Measurements from ENCODE around the gene ERC1.
"Not testable (repeated sequence)": the region's sequence is repeated elsewhere in the genome, so short reads cannot be mapped to it uniquely, and the experiment has no call there.

ERC1 gene

DNA sequence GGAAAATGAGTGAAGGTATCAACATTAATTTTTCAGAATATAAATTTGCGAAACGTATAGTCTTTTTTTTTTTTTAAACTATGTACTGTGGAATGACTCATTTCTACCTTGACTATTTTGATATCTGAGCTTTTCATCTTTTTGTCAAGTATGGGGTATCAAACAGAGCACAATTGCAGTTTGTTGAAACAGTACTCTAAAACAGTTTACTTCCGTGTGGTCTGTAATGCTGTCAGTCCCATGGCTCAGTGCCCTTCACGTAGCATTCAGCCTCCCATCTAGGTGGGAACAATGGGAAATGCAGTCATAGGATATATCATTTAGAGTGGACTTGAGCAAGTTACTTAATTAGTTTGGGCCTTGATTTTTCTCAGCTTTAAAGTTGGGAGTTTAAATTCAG lies 139.5 kb downstream of the ERC1 start:
- DNase-seq = no peak

DNA sequence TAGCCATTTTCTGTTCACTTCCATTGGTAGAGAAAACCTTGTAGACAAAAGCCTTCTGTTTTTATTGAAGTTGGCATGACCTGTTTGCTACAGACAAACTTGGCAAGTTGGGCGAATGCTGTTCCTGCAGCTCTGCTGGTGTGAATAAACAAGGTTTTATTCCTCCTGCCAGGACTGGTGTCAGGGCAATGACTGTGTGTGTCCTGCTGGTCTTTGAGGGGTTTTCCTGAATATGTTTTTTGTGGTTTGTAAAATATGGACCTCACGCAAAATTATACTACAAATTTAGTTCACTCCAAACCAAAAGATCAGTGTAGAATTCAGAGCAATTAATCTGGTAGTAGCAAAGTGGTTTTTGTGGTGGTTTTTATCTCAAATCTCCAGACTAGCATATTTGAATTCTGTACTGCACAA lies 140.8 kb downstream of the ERC1 start:
- DNase-seq = no peak

DNA sequence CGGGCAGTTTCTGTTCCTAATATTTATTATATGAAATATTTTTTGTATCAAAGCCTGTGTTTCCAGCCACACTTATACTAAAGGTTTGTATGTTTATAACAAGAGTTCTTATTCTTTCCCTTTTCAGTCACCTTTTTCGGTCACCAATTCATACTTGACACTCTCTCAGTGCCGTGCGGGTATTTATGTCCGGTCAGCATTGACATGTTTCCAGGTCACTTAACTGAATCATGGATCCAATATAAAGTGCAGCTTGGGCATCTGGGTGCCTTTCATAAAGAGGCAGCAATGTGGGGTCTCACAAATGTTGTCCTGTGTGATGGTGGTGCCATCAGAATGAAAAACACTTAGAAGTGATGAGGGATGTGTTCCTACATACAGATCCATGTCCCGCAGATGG lies 141.3 kb downstream of the ERC1 start:
- no peak for DNase-seq

DNA sequence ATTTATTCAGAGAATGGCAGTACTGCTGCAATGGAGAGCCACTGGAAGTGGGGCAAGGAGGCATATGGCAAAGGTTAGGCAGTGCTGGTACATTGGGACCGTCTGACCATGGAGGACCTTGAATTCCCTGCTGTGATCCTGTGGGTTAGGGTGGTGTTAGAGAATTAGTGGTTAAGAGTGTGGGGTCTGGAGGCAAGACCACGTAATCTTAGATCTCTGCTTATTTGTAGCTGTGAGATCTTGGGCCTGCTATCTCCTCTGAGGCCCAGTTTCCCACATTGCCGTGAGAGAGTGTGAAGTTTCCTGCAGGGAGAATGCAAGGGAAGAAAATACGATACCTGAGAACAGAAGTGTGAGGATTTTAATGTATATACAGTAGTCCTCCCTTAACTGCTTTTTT lies 147.7 kb downstream of the ERC1 start:
- no peak for DNase-seq

DNA sequence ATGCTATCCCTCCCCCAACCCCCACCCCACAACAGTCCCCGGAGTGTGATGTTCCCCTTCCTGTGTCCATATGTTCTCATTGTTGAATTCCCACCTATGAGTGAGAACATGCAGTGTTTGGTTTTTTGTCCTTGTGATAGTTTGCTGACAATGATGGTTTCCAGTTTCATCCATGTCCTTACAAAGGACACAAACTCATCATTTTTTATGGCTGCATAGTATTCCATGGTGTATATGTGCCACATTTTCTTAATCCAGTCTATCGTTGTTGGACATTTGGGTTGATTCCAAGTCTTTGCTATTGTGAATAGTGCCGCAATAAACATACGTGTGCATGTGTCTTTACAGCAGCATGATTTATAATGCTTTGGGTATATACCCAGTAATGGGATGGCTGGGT lies 155.7 kb downstream of the ERC1 start:
- not testable (repeated sequence) for DNase-seq

DNA sequence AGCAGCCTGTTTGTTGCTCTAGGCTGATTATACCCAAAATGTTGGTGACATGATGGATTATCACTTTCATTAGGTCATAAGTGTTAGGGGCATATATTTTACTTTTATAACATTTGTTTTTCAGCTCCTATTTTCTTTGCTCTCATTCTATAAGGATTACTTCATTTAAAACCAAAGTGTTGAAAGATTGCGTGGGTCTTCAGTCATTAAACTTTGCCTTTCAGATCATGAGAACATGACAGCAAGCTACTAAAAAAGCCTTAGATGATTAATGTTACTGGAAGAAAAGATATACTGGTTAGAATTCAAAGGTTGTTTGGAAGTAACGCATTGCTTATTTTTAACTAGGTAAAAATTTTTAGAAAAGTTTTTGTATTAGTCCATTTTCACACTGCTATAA lies 156.8 kb downstream of the ERC1 start:
- no peak for DNase-seq

DNA sequence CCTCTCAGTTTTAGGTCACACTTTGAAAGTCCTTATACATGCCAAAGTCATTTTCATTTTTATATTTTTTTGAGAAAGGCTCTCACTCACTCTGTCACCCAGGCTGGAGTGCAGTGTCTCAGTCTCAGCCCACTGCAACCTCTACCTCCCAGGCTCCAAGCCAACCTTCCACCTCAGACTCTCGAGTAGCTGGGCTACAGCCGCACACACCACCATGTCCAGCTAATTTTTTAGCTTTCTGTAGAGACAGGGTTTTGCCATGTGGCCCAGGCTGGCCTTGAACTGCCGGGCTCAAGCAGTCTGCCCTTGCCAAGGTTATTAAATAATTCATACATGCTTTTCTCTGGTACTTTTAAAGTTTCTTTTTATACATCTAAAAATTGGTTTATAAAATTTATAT lies 166.0 kb downstream of the ERC1 start:
- DNase-seq = no peak

DNA sequence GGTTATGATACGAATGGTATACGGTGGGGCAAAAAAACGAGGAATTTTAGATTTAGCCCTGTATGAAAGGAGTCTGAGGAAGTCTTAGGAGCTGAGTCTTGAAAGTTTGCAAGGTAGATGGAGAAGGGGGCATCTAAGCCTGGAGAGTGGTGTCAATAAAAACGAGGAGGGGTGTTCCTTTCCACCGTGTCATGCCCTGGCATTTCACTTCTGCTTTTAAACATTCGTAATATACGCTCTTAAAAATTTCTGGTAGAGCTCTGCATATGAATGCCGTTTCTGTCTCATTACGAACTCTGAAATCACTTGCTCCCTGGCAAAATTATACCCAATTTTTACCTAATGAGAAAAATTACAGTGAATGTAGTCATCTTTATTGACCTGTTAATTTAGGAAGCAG lies 170.2 kb downstream of the ERC1 start:
- no peak for DNase-seq

DNA sequence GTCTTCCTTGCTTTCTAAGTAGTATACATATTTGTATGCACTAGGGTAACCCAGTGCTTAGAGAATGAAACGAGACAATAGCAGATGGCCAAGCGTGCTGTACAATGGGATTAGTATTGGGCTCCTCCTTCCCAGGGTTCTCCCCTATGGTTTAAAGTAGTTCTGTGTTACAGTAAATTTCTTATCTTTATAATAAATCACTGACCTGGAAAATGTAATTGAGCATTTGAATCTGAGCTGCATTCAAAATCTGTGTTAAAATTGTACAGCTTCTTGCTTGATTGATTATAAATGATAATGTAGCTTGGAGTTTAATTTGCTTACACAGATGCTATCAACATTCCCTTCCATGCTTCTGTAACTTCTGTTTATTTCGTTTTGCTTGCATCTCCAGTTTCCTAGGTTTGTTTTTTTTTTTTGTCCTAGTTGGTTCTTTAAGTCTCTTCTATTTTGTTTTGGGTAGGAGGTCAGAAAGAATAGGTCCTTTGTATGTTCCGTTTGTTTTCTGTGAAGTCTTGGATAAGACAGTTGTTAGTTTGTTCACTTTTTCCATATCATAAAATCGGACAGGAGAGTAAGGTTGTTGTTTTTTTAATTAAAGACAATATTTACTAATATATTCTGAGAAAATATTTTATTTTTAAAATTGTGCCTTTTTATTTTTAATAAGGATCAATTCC lies 171.2 kb downstream of the ERC1 start:
- DNase-seq = no peak

DNA sequence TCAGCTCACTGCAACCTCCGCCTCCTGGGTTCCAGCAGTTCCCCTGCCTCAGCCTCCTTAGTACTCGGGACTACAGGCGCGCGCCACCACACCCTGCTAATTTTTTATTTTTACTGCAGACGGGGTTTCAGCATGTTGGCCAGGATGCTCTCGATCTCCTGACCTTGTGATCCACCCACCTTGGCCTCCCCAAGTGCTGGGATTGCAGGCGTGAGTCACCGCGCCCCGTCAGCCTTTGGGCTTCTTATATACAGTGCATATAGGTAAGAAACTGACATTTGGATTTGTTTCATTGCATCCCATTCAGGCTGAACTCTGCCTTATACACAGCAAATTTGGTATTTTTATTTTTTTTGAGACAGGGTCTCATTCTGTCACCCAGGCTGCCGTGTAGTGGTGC lies 176.8 kb downstream of the ERC1 start:
- DNase-seq = no peak

DNA sequence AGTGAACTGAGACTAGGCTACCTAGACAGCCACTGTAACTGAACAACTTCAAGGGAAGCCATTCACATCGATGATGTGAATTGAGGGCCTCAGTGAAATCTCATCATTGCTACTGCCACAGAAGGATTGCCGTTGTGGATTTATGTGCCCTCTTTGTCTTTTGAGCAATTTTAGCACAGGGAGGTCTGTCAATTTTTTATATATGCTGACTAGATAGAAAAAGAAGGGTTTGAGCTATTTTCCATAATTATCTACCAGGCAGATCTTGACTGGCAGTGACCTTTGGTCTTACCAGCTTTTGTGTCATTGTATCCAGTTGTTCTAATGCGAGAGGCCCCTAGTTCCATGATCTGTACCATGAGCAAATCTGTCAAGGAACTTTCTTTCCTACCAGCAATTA lies 179.4 kb downstream of the ERC1 start:
- no peak for DNase-seq

DNA sequence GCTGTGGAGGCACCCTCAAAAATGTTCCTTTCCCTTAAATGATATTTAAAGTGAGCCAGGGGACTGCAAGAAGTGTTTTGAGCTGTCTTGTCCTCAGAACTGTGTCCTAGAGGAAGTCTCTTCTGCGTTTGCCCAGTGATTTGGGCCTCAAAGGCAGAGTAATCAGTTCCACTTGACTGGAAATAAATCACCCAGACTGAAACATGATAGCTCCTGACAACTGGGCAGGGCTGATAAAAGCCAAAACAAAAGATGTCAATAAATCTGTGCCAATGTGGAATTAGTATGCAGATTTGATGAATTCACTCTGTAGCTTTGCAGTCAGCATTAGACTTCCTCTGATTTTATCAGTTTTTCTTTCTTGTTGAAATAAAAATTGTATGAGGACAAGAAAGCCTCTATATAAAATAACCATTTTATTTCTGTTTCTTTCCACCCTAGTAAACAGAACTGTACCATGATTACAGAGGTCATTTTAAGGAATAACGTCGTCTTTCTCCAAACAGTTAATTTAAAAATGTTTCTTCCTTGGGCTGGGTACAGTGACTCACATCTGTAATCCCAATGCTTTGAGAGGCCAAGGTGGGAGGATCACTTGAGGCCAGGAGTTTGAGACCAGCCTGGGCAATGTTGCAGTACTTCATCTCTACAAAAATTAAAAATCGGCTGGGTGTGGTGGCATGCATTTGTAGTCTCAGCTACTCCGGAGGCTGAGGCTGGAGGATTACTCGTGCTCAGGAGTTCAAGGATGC lies 180.8 kb downstream of the ERC1 start:
- DNase-seq = no peak

DNA sequence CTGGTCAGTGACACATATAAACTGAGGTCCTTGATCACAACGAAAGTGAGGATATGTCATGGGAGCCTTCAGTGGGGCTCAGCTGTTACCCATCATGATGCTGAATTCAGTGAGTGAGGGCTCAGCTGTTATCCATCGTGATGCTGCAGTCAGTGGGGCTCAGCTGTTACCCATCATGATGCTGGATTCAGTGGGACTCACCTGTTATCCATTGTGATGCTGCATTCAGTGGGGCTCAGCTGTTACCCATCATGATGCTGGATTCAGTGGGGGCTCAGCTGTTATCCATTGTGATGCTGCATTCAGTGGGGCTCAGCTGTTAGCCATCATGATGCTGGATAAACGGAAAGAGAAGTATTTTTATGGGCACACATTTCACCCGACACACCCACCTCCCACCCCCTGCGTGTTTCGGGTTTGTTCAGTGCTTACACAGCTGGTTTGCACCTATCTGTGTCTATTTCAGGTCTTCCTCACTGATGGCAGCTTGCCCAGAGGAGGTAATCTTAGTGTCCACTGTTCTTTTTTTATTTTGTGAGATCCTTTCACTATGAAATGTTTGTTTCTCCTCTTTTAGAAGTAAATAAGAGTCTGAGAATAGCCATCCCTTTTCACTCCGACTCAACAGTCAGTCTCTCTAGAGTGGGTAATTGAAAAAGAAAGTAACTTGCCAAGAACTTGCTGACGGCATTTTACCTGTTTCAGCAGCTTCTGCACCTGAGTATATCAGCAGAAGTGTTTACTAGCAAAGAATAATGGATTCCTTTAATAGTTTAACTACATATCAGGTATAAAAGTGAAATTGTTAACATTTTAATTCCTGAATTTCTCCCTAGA lies 183.0 kb downstream of the ERC1 start:
- no peak for DNase-seq

DNA sequence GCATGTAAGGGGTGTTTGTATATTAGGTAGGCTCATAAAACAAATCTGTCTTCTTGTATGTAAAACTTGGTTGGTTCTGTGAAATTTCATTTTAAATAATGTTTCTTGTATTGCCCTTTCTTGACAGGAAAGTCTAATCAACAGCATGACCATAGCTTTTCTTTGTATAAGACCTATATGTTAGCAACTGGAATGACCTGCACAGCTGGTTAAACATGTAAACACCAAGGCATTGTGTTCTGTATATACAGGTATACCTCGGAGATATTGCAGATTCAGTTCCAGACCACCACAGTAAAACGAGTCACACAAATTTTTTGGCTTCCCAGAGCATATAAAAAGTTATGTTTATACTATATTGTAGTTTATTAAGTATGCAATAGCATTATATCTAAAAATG lies 183.6 kb downstream of the ERC1 start:
- no peak for DNase-seq

DNA sequence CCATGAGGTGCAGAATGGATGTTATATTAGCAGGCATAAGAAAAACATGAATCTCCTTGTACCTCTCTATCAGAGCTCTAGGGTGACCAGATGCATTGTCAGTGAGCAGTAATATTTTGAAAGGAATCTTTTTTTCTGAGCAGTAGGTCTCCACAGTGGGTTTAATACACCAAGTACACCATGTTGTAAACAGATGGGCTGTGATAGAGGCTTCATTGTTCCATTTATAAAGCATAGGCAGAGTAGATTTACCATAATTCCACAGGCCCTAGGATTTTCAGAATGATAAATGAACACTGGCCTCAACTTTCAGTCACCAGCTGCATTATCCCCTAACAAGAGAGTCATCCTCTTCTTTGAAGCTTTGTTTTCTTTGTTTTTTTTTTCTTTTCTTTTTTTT lies 185.2 kb downstream of the ERC1 start:
- DNase-seq = no peak

DNA sequence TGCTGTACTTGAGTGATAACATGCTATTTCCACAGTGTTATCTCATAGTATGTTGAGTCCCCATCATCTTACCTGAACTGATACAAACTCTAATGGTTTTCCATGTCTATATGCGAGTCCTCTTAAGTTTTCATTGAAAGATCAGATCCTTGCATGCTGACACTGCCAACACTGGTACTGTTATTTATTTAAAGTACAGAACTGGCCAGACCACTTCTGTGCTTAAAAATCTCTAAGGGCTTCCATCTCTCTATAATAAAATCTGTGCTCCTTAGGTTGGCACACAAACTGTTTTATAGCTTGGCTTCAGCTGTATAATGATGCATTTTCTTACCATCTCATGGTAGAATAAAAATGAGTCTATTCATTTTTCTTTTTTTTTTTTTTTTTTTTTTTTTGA lies 188.1 kb downstream of the ERC1 start:
- no peak for DNase-seq

DNA sequence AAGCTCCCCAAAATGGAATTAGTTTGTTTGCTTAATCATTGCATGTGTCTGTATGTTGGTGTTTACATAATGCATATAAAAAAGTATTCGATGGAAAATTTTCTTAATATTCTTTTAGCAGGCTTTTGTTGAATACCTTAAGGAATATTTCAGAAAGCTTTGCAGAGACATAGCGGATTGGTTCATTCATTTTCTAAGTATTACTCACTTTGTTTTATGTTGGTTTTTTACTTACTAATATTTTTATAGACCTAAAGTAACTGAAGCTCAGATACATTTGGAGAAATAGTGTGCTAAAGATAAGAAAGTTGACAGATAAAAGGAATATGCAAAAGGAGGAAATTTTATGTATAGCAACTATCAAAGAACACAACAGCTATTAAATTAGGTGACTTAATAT lies 191.0 kb downstream of the ERC1 start:
- DNase-seq = peak; percentile 66

DNA sequence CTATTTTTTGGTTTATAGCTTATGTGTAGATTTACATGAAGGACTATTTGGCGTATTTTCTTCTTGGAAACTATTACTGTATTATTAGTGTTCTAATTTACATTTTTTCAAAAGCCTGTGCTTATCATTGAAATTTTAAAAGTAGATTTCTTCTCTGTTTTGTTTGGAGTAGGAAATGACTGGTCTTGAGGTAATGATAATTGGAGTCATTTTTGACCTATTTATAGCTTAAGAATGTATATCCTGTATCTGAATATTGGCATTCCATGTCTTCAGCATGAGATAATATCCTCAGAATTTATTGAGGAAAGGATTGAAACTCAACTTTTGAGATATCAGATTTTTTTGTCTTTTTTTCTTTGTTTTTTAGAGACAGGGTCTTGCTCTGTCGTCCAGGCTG lies 193.4 kb downstream of the ERC1 start:
- DNase-seq = peak; percentile 84

DNA sequence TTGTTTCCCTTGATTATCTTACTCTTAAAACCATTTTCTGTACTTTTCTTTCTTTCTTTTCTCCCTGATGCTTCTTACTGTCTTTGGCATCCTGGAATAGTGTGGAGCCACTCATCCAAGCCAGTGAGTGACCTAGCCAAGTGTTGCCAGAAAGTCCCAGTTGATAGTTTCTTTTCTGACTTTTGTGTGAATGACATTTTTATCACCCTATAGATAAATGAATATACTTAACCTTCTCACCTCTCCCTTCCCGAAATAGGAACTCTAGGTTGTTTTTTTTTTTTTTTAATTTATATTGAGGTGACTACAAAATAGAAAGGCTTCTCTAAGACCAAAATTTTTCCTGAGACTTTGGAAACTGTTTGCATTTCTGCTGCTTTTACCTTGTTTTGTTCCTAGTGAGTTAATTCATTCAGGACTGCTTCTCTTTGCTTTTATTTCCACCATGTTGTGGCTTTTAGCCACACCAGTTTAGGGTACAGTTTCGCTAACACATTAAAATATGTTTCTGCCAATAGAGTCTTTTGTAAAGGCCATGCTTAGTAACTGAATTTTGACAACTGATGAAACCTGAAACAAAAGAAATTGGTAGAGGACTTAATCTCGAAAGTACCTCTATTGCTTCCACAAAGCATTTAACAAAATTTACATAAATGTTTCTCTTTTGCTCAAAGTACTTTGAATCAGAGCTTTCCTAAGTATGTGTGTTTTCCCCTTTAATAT lies 194.6 kb downstream of the ERC1 start:
- no peak for DNase-seq

DNA sequence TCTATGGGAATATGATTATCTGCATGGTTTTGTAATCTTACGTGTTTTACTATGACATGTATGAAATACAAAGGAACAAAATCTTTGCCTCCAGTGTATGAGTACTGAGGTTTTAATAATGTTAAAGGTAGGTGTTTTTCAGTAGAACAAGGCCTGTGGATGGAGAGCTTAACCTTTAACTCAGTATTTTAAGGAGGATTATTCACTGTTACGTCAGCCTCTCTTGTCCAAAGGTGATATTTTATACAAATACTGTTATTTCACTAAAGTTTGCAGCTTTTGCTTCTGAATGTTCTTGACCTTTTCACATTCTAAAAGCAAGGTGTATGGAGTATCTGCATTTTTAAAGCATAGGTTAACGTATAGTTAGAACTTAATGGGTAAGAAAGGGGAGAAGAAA lies 195.3 kb downstream of the ERC1 start:
- no peak for DNase-seq

DNA sequence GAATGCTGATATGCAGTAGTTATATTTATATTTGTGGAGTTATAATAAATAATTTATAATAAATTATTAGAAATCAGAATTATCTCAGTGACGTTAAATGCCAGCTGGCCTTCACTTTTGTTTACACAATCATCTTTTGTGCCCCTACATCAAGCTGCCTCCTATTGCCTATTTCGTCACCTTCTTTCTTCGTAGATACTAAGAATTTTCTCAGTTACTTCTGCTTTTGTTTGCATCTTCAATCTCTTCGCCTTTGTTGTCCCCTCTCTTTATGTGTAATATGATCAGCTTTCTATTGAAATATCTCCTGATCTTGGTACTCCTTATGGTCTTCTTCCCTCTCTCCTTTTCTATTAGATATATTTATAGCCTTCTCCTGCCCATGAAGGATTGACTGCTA lies 197.0 kb downstream of the ERC1 start:
- DNase-seq = no peak

DNA sequence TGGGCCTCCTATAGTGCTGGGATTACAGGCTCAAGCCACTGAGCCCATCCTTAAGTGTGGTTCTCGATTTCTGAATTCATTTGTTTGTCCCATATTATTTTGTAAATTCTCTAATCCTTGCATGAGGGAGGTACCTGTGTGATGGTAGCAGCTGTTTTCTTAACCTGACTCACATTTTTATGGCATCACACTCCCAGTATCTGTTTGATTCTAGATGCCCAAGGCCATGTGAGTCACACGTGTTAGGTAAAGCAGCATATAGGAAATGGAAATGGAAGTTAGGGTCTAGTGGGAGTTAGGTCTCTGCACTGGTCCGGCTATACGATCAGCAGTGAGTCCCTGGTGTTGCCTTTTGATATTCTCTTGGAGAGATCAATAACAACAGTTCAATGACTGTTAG lies 198.1 kb downstream of the ERC1 start:
- no peak for DNase-seq

DNA sequence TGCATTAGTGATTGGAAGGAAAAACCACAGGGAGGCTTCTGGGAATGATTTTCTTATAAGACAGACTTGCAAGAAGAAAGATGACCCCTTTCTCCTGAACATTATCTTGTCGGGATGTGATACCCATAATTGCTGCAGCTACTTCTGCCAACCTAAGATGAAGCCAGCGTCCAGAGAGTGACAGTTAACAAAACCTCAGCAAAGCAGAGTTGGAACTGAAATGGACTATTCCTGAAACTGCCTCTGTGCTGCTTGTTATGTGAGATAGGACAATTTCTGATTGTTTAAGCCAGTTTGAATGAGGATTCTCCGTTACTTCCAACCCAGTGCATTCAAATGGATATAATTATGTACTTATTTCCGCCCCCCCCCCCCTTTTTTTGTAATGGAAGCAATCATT lies 204.5 kb downstream of the ERC1 start:
- DNase-seq = no peak

Data from fibroblast of skin of back (primary cell).